AG08395 (cell line): Measurements from ENCODE around the gene DENND4B.
A peak's percentile ranks its signal among the peaks of the same experiment; 100 is the strongest.

Source experiments
- DNase-seq: peaks from one replicate; pipeline ENCODE4 v3.0.0; 2012; ENCODE audit warnings: mixed read lengths, low spot score

Gene DENND4B

DNA sequence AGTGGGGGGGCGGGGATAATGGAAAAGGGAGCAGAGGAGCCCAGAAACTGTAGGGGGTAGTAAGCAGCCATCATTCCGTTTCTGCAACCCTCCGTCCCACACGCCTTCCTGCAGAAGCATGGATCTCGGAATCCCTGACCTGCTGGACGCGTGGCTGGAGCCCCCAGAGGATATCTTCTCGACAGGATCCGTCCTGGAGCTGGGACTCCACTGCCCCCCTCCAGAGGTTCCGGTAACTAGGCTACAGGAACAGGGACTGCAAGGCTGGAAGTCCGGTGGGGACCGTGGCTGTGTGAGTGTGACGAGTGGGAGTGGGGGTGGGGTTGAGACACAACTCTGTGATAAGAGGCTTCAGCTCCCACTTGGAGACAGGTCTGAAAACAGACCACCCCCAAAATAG, 21.9 kb upstream of the DENND4B start:
- DNase-seq, result no peak

DNA sequence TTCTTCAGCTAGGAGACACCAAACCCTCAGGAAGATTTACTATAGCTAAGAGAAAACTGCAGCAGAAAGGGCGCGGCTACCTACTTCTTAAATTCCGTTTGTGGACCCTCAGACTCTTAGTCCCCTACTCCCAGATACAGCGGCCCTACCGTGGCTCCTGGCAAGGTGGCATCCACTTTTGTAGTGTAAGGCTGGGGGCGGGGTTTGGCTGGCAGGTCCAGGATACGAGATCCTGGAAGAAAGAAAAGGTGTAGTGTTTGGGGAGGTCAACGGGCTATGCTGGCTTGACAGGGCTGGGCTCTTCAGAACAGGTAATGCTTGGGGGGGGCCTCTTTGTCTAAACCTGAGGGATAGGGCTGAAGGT, 21.5 kb upstream of the DENND4B start:
- no peak for DNase-seq

DNA sequence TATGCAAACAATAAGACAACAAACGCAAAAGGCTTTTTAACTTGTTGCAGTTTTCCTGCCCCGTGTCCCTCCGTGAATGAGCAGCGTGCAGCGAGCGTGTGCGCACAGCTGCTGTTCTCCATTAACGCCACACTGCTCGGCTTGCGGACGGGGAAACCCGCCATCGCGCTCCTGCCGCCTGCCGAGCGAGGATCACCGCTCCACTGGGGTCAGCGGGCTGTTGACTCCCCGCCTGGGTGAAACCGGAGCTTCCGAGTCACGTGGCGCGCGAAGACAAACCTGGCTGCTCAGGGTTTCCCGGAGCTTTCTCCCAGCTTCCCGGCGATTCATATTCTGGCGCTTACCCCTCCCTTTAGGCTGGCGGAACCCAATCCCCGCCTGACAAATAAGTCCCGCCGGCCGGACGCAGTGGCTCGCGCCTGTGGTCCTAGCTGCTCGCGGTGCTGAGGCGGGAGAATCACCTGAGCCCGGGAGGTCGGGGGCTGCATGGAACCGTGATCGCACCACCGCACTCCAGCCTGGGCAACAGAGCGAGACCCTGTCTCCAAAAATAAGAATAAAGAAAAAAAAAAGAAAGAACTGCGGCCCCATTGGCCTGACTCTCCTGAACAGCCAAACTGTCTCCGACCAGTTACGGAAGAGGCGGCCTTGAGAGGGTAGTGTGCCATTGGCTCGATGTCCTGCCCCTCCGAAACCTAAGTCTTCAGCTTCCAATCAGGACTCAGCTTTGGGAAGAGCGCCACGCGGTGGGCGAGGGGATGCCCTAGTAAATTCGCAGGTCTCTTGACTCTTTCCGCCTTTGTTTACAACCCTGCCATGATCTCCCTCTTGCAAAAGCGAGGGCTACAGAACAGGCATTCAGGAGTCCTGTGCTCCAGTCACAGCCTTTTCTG, 20.8 kb upstream of the DENND4B start, which contains the start of gene CREB3L4:
CREB3L4 (plus strand) TSS at position 796 of the 893 bp plus-strand sequence. CDS start 624 bp downstream, outside the sequence.
- peak; percentile 94 for DNase-seq

- no peak for DNase-seq
Observed at GRCh38 chr1:153963850-153964331, 17.4 kb upstream of the DENND4B start.

- DNase-seq, result peak; percentile 95
Observed at GRCh38 chr1:153963030-153963849, 16.7 kb upstream of the DENND4B start, which contains the start of gene SLC39A1. SLC39A1 (minus strand) TSS chr1:153963537; CDS start chr1:153962715, 822 bp downstream.

GRCh38 chr1:153962088-153963029, 15.8 kb upstream of the DENND4B start:
- DNase-seq, result peak; percentile 52

DNA sequence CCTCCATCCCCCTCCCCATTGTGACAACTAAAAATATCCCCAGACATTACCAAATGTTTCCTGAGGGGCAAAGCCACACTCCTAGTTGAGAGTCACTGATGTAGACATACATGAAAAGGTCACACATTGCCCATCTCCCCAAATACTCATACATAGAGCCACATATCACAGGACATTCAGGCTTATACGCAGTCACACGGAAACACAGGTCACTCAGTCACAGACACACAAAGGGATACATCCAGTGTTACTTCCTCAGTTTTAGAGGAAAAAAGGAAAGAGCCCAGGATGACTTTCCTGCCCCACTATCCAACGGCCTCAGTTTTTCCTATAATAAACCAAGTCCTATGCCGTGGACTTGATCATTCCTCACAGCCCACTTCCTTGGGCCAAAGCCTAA, 14.9 kb upstream of the DENND4B start:
- DNase-seq, result no peak

DNA sequence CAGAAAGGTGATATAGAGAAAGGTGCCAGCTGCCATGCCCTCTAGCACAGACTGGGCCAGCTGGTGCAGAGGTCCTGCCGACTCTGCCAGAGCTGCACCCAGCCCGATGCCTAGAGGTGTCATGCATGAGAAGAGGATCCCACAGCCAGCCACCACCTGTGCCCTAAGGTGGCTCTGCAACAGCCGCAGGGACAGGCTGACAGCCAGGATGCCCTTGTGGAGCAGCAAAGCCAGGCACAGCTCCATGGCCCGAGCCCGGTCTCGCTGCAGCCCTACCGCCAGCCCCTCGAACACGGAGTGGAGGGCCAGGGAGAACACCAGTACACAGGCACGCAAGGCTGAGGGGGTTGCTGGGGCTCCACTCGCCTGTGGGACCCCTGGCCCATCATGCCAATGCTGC, 13.7 kb upstream of the DENND4B start:
- DNase-seq, result no peak

GRCh38 chr1:153959454-153959853, 12.9 kb upstream of the DENND4B start:
- DNase-seq, result no peak

- DNase-seq, result no peak
Observed at GRCh38 chr1:153958961-153959260, 12.4 kb upstream of the DENND4B start.

- DNase-seq, result peak; percentile 97
Observed at GRCh38 chr1:153958111-153958960, 11.8 kb upstream of the DENND4B start, which contains the start of gene CRTC2. CRTC2 (minus strand) TSS chr1:153958612; CDS start chr1:153958497, 115 bp downstream.

GRCh38 chr1:153957744-153958110, 11.2 kb upstream of the DENND4B start:
- no peak for DNase-seq

GRCh38 chr1:153956997-153957715, 10.6 kb upstream of the DENND4B start:
- no peak for DNase-seq

DNA sequence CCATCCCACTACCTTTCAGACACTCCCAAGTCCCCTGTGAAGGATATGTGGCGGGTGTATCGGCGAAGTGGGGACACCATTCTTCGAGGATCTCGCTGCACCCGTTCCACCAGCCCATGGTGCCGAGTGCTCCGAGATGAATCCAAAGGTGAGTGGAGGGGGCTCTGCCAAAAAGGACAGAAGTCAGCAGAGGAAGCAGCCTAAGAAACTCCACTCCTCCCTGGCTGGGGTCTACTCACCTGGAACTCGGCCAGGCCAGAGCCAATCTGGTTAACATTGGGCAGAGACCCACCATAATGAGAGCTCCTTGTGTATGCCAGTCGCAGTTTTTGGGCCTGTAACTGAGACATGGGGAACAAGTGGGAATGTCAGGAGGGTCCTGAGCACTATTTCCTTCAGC, 8.3 kb upstream of the DENND4B start:
- no peak for DNase-seq

GRCh38 chr1:153953859-153954365, 7.4 kb upstream of the DENND4B start:
- DNase-seq, result no peak

DNA sequence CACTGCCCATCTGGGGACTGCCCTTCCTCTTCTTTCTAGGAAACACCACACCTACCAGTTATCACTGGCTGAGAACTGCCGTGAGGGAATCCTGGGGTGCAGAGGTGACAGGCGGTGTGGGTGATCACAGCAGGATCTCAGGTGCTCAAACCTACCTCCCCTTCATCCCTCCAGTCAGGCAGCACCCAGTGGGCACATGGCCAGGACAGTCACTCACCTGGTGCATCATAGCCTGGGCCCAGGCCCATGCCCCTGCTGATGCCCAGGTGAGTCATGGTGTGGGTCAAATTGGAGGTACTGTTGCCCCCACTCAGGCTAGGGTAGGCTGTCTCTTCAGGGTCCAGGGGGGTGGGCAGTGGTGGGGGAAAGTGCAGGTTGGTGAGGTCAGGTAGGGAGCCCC, 5.3 kb upstream of the DENND4B start:
- DNase-seq, result no peak

- no peak for DNase-seq
Observed at GRCh38 chr1:153951183-153951582, 4.7 kb upstream of the DENND4B start.

GRCh38 chr1:153945795-153946621, 510 bp downstream of the DENND4B start:
- DNase-seq, result peak; percentile 77
